KMS-11 (cell line): ENCODE results near the gene RNF181.
A peak's percentile ranks its signal among the peaks of the same experiment; 100 is the strongest.

Source experiments
- H2AFZ ChIP-seq: fragments of 200-600 bp; sonication (generic); 2 replicates; pipeline ENCODE4 v1.6.1; 2016; ENCODE audit warnings: antibody characterized with exemption, mixed run types, low read depth
- H3K27ac ChIP-seq: fragments of 200-600 bp; sonication (generic); 2 replicates; pipeline ENCODE4 v1.6.1; 2016; ENCODE audit warnings: mild to moderate bottlenecking, mixed run types
- H3K27me3 ChIP-seq: fragments of 200-600 bp; sonication (generic); 2 replicates; pipeline ENCODE4 v1.6.1; 2017; ENCODE audit warnings: mild to moderate bottlenecking, low read depth, mixed run types, moderate library complexity; ENCODE audit not compliant: insufficient read depth
- H3K36me3 ChIP-seq: fragments of 200-600 bp; sonication (generic); 2 replicates; pipeline ENCODE4 v1.6.1; 2017; ENCODE audit warnings: mild to moderate bottlenecking, mixed run types; ENCODE audit not compliant: insufficient read depth
- H3K4me1 ChIP-seq: fragments of 200-600 bp; sonication (generic); 2 replicates; pipeline ENCODE4 v1.6.1; 2016; ENCODE audit warnings: mild to moderate bottlenecking, low read depth, mixed run types; ENCODE audit not compliant: poor library complexity, severe bottlenecking
- H3K4me2 ChIP-seq: fragments of 200-600 bp; sonication (generic); 2 replicates; pipeline ENCODE4 v1.7.0; 2016; ENCODE audit warnings: mild to moderate bottlenecking, mixed run types
- H3K4me3 ChIP-seq: fragments of 200-600 bp; sonication (generic); IDR thresholded peaks from 2 replicates; pipeline ENCODE4 v1.6.1; 2017; ENCODE audit warnings: low read depth, low read length, mixed read lengths; ENCODE audit not compliant: insufficient read depth
- H3K79me2 ChIP-seq: fragments of 200-600 bp; sonication (generic); 2 replicates; pipeline ENCODE4 v1.6.1; 2016; ENCODE audit warnings: low read depth, mixed run types; ENCODE audit not compliant: insufficient read depth
- H3K9ac ChIP-seq: fragments of 200-600 bp; sonication (generic); 2 replicates; pipeline ENCODE4 v1.6.1; 2016; ENCODE audit warnings: mild to moderate bottlenecking, mixed run types
- H4K20me1 ChIP-seq: fragments of 200-600 bp; sonication (generic); 2 replicates; pipeline ENCODE4 v1.6.1; 2016; ENCODE audit warnings: mild to moderate bottlenecking, mixed run types; ENCODE audit not compliant: insufficient read depth
- CTCF ChIP-seq: fragments of 200-600 bp; sonication (generic); conservative IDR thresholded peaks from 2 replicates; pipeline ENCODE4 v1.6.1; 2017; ENCODE audit warnings: low read depth, mild to moderate bottlenecking, antibody characterized with exemption, low read length, moderate library complexity, mixed read lengths

Gene RNF181

GRCh38 chr2:85594715-85595300, 737 bp upstream of the RNF181 start:
- Histone ChIP-seq H3K27ac (peak overlapping the region; percentile 28; the same call in 1 of the 2 replicates), H3K27me3 (no peaks in the 10 kb centered on the region), H3K4me1 (peaks cover 21% of the 10 kb centered on the region), H4K20me1 (no peaks in the 10 kb centered on the region), H3K4me2 (peak overlapping the region; percentile 87), H3K4me3 (peak overlapping the region; percentile 65), H3K36me3 (no peaks in the 10 kb centered on the region), H3K79me2 (peaks cover 16% of the 10 kb centered on the region; the same call in 1 of the 2 replicates), H3K9ac (peak overlapping the region; percentile 57), H2AFZ (peak overlapping the region; percentile 77)
- TF ChIP-seq CTCF, result no peak

- Histone ChIP-seq H3K27ac (no peak overlapping the region), H3K36me3 (no peaks in the 10 kb centered on the region), H3K4me2 (peak overlapping the region; percentile 96), H3K9ac (peak overlapping the region; percentile 57), H3K27me3 (no peaks in the 10 kb centered on the region), H3K4me3 (peak overlapping the region; percentile 64), H3K4me1 (peaks cover 21% of the 10 kb centered on the region), H4K20me1 (no peaks in the 10 kb centered on the region), H2AFZ (peak overlapping the region; percentile 77), H3K79me2 (peaks cover 16% of the 10 kb centered on the region; the same call in 1 of the 2 replicates)
- TF ChIP-seq CTCF, result no peak
Measured at GRCh38 chr2:85596026-85596333, 435 bp downstream of the RNF181 start.

- H3K27ac ChIP-seq, result no peak overlapping the region
- H3K9ac ChIP-seq, result peak overlapping the region; percentile 57; the same call in 1 of the 2 replicates
- no peaks in the 10 kb centered on the region for H3K36me3 ChIP-seq
- peak overlapping the region; percentile 96 for H3K4me2 ChIP-seq
- peak overlapping the region; percentile 3 for H3K4me3 ChIP-seq
- no peaks in the 10 kb centered on the region for H4K20me1 ChIP-seq
- H3K79me2 ChIP-seq, result peaks cover 16% of the 10 kb centered on the region; the same call in 1 of the 2 replicates
- H2AFZ ChIP-seq, result no peak overlapping the region
- H3K27me3 ChIP-seq, result no peaks in the 10 kb centered on the region
- peaks cover 22% of the 10 kb centered on the region for H3K4me1 ChIP-seq
- TF ChIP-seq CTCF, result no peak
Measured at GRCh38 chr2:85596486-85597143, 1.1 kb downstream of the RNF181 start.

- TF ChIP-seq CTCF, result no peak
- Histone ChIP-seq H3K27ac (no peak overlapping the region), H3K79me2 (peaks cover 16% of the 10 kb centered on the region; the same call in 1 of the 2 replicates), H3K4me1 (peaks cover 26% of the 10 kb centered on the region), H4K20me1 (no peaks in the 10 kb centered on the region), H3K4me3 (no peak overlapping the region), H3K27me3 (no peaks in the 10 kb centered on the region), H2AFZ (no peak overlapping the region), H3K36me3 (no peaks in the 10 kb centered on the region), H3K9ac (no peak overlapping the region), H3K4me2 (no peak overlapping the region)
Measured at GRCh38 chr2:85597241-85597640, 1.7 kb downstream of the RNF181 start.
